CD4-positive, alpha-beta T cell (primary cell): ENCODE data around the gene STARD8. TPM values are rescaled to one million over a fixed set of nuclear protein-coding genes. Genes with fewer than 3 reads are reported as not detected.
A peak's percentile ranks its signal among the peaks of the same experiment; 100 is the strongest.

Source experiments
- ATAC-seq: fragments of 200-7000 bp; cut with Tn5 transposase; one replicate; pipeline ENCODE4 v1.10.0; 2022; ENCODE audit warnings: mild to moderate bottlenecking; ENCODE audit not compliant: poor library complexity
- CTCF ChIA-PET: fragments of 350-600 bp; sonication (Branson Sonifier 250); formaldehyde crosslinking; loops from one replicate; lab custom pipeline; 2021; ENCODE audit warnings: antibody characterized with exemption, inconsistent platforms; lab: Charles Lee
- POLR2A ChIA-PET: fragments of 350-600 bp; sonication (Branson Sonifier 250); formaldehyde crosslinking; loops from one replicate; lab custom pipeline; 2021; ENCODE audit warnings: antibody characterized with exemption, inconsistent platforms; lab: Charles Lee
- DNase-seq, 14 experiments: peaks; one replicate each; pipeline ENCODE4 v3.0.0-alpha.2; 2013 to 2020; ENCODE audit warnings: mixed read lengths in 2 of 14
- H3K27ac ChIP-seq, 2 donors: one replicate each; pipeline versions ENCODE4 v1.5.1 to v1.7.0; 2013; ENCODE audit warnings: low read length in 2 of 2, low read depth in 1 of 2, mild to moderate bottlenecking in 1 of 2
- H3K27me3 ChIP-seq, 2 experiments: 1 replicate in 1 of 2; 2 replicates in 1 of 2; pipeline versions ENCODE4 v1.6.1 to v1.7.0; 2013; ENCODE audit warnings: low read length in 2 of 2, control low read depth in 1 of 2, mild to moderate bottlenecking in 1 of 2, moderate library complexity in 1 of 2; ENCODE audit not compliant: insufficient read depth in 2 of 2, control insufficient read depth in 1 of 2
- H3K36me3 ChIP-seq: one replicate; pipeline ENCODE4 v1.6.1; 2013; ENCODE audit warnings: low read length, control low read depth; ENCODE audit not compliant: insufficient read depth
- H3K4me1 ChIP-seq: one replicate; pipeline ENCODE4 v1.6.1; 2013; ENCODE audit warnings: low read length, control low read depth; ENCODE audit not compliant: insufficient read depth
- H3K4me3 ChIP-seq: one replicate; pipeline ENCODE4 v1.5.1; 2013; ENCODE audit warnings: mild to moderate bottlenecking, low read length, moderate library complexity
- H3K9me3 ChIP-seq, 2 experiments: 1 replicate in 1 of 2; 2 replicates in 1 of 2; pipeline versions ENCODE4 v1.6.1 to v1.7.0; 2013; ENCODE audit warnings: low read length in 2 of 2, mild to moderate bottlenecking in 2 of 2, control low read depth in 1 of 2, moderate library complexity in 1 of 2; ENCODE audit not compliant: control insufficient read depth in 1 of 2, insufficient read depth in 1 of 2
- H3K27ac Mint-ChIP-seq: one replicate; pipeline ENCODE4 v1.8.0; 2020; ENCODE audit warnings: mixed read lengths
- H3K27me3 Mint-ChIP-seq: one replicate; pipeline ENCODE4 v1.8.0; 2021; ENCODE audit warnings: mixed read lengths
- H3K36me3 Mint-ChIP-seq: one replicate; pipeline ENCODE4 v1.8.0; 2021; ENCODE audit warnings: low read depth, mixed read lengths
- H3K4me1 Mint-ChIP-seq: one replicate; pipeline ENCODE4 v1.8.0; 2021; ENCODE audit warnings: low read depth, mixed read lengths
- H3K4me3 Mint-ChIP-seq: one replicate; pipeline ENCODE4 v1.8.0; 2020; ENCODE audit warnings: mild to moderate bottlenecking, mixed read lengths
- H3K9me3 Mint-ChIP-seq: one replicate; pipeline ENCODE4 v1.8.0; 2020; ENCODE audit warnings: mixed read lengths
- intact Hi-C, 2 experiments: fragments of 100-400 bp; cut with DNase I in 1 of 2; cut with micrococcal nuclease in 1 of 2; formaldehyde crosslinking; loops; one replicate each; pipeline versions ENCODE4 v1.15.1 to v1.9.0; 2023 to 2025; cut with DNase I, micrococcal nuclease
- total RNA-seq, 174 experiments: library from RNA in 2 of 174; stranded (reverse) in 2 of 174; gene quantifications; one replicate each; pipeline ENCODE4 v1.2.3 and lab custom pipeline; 2021 to 2026
- TF ChIP-seq, protein P1 (sequence below): fragments of 200-600 bp; IDR thresholded peaks from one replicate; pipeline ENCODE4 v1.8.0; 2022; ENCODE audit warnings: antibody characterized with exemption, mild to moderate bottlenecking

Gene STARD8
- total RNA-seq, 2 experiments from 2014 or later = 0.22 to 0.25 TPM

DNA sequence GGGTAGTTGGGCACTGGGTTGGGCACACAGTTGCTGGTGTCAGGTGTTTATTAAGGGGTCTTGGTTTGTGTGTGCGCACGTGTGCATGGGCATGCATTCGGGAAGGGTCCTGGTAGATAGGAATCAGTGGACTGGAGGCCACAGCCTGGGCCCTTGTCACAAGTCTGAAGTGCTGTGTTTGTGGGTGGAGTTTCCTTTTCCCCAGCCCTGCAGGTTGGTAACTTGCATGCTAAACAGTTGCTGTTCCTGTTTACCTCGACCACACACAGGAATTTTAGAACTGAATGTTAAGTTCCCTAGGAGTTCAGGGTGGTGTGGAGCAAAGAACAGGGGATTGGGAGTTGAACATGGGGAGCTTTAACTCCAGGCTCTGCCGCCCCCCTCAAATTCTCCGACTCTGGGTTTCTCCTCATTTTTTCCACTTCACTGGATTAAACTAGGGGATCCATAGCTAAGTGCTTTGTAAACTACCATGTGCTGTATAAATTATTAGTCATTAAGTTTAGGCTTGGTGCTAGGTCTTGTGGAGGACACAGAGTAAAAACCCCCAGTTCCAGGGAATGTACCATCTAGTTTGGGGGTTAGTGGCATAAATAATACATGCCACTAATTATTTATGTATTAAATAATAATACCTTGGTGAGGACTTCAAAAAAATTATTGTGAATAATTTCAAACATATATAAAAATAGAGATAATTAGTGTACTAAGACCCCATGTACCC lies 49.0 kb downstream of the STARD8 start:
- Mint-ChIP-seq H3K4me1 (no peaks in the 10 kb centered on the region), H3K27ac (no peak overlapping the region), H3K36me3 (no peaks in the 10 kb centered on the region), H3K4me3 (no peak overlapping the region), H3K27me3 (peaks cover 25% of the 10 kb centered on the region), H3K9me3 (no peaks in the 10 kb centered on the region)
- ChIA-PET POLR2A (no interaction called here), CTCF (no interaction called here)
- intact Hi-C loops = no loop called here
- peaks cover 6 to 19% of the 10 kb centered on the region in 2 experiments for H3K27me3 ChIP-seq
- TF ChIP-seq, protein P1, sequence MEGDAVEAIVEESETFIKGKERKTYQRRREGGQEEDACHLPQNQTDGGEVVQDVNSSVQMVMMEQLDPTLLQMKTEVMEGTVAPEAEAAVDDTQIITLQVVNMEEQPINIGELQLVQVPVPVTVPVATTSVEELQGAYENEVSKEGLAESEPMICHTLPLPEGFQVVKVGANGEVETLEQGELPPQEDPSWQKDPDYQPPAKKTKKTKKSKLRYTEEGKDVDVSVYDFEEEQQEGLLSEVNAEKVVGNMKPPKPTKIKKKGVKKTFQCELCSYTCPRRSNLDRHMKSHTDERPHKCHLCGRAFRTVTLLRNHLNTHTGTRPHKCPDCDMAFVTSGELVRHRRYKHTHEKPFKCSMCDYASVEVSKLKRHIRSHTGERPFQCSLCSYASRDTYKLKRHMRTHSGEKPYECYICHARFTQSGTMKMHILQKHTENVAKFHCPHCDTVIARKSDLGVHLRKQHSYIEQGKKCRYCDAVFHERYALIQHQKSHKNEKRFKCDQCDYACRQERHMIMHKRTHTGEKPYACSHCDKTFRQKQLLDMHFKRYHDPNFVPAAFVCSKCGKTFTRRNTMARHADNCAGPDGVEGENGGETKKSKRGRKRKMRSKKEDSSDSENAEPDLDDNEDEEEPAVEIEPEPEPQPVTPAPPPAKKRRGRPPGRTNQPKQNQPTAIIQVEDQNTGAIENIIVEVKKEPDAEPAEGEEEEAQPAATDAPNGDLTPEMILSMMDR = no peak
- no peak overlapping the region for H3K27ac ChIP-seq
- no peak for ATAC-seq
- H3K9me3 ChIP-seq = no peaks in the 10 kb centered on the region
- DNase-seq = peak in 1 of 14 experiments; percentile 13
- no peak overlapping the region for H3K4me3 ChIP-seq
- no peaks in the 10 kb centered on the region for H3K36me3 ChIP-seq
- peaks cover 9% of the 10 kb centered on the region for H3K4me1 ChIP-seq

DNA sequence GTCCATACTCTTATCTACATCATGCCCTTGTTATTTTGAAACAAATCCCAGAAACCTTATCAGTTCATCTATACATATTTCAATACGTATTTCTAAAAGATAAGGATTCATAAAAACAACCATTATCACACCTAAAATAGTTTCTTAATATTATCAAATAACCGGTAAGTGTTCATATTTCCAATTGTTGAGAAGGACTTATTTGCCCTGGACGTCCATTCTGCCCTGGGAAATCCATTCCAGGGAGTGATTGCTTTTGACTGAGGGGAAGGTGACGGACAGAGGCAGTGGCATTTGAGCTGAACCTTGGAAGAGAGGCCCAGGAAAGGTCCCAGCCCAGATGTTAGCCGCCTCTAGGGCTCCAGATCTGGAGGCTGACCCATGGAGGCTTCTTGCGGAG lies 49.6 kb downstream of the STARD8 start:
- no peaks in the 10 kb centered on the region for H3K4me1 Mint-ChIP-seq
- DNase-seq (no peak), ATAC-seq (no peak)
- no peak overlapping the region for H3K27ac Mint-ChIP-seq
- Histone ChIP-seq H3K4me1 (peaks cover 9% of the 10 kb centered on the region), H3K36me3 (no peaks in the 10 kb centered on the region), H3K4me3 (no peak overlapping the region), H3K9me3 (no peaks in the 10 kb centered on the region), H3K27me3 (peaks cover 6 to 19% of the 10 kb centered on the region in 2 experiments), H3K27ac (no peak overlapping the region)
- no peak overlapping the region for H3K4me3 Mint-ChIP-seq
- no peaks in the 10 kb centered on the region for H3K36me3 Mint-ChIP-seq
- CTCF ChIA-PET = no interaction called here
- H3K9me3 Mint-ChIP-seq = no peaks in the 10 kb centered on the region
- H3K27me3 Mint-ChIP-seq = peaks cover 20% of the 10 kb centered on the region
- POLR2A ChIA-PET = no interaction called here
- TF ChIP-seq, protein P1 = no peak
- intact Hi-C loops = no loop called here

DNA sequence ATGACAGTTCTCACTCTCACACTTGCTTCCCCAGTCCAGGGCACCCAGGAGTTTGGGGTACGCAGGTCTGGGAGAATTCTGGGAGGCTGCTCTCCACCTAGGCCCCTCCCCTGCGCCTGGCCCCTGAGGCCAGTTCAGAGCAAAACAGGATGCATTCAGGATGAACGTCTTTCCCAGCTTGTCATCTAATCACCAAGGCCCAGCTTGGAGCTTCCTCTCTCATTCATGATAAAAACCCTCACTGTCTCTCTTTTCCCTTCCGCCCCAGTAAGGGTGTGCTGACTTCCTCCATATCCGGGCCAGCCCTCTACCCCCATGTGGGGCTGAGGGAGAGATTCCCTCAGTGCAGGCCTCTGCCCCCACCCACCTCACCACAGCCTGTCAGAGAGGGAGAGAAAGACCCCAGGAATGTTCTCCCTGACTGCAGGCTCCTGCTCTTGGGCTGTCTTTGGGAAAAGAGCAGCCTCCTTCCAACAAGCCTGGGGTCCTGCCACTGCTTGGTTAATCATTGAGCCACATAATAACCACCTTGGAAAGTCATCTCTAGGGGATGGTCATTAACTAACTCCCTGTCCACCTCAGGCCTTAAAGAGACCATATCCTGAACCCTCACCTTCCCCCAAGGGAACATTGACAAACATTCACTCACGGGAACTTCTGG lies 50.1 kb downstream of the STARD8 start:
- Histone ChIP-seq H3K27ac (no peak overlapping the region), H3K4me1 (peaks cover 9% of the 10 kb centered on the region), H3K9me3 (no peaks in the 10 kb centered on the region), H3K27me3 (peaks cover 6 to 19% of the 10 kb centered on the region in 2 experiments), H3K36me3 (no peaks in the 10 kb centered on the region), H3K4me3 (no peak overlapping the region)
- Mint-ChIP-seq H3K9me3 (no peaks in the 10 kb centered on the region), H3K4me3 (no peak overlapping the region), H3K4me1 (no peaks in the 10 kb centered on the region), H3K36me3 (no peaks in the 10 kb centered on the region), H3K27ac (no peak overlapping the region), H3K27me3 (peaks cover 15% of the 10 kb centered on the region)
- TF ChIP-seq, protein P1 = no peak
- intact Hi-C loops = no loop called here
- ATAC-seq (no peak), DNase-seq (no peak)
- ChIA-PET CTCF (no interaction called here), POLR2A (no interaction called here)
